Renal pelvis (tissue), 4 donors: ENCODE results near the gene CD151. TPM values are rescaled to one million over a fixed set of nuclear protein-coding genes. Genes with fewer than 3 reads are reported as not detected.

Experiments
- DNase-seq: peaks from one replicate; pipeline ENCODE4 v3.0.0-alpha.2; 2013
- polyA plus RNA-seq, 3 donors: library from polyadenylated mRNA; unstranded; fragments of 120-200 nt; gene quantifications; one replicate each; pipeline ENCODE4 v1.2.1, GENCODE V29; 2013; ENCODE audit not compliant: insufficient read length in 3 of 3

CD151 gene
- polyA plus RNA-seq, 3 donors, result 207 to 225 (median 220) TPM

GRCh38 chr11:867856-868358, 35.2 kb downstream of the CD151 start:
- no peak for DNase-seq

GRCh38 chr11:868394-868793, 35.6 kb downstream of the CD151 start:
- no peak for DNase-seq

- DNase-seq, result no peak
Observed at GRCh38 chr11:868802-869201, 36.0 kb downstream of the CD151 start.

- no peak for DNase-seq
Observed at GRCh38 chr11:869399-870126, 36.8 kb downstream of the CD151 start.

- no peak for DNase-seq
Observed at GRCh38 chr11:870127-870413, 37.3 kb downstream of the CD151 start.

GRCh38 chr11:870418-870817, 37.7 kb downstream of the CD151 start:
- DNase-seq, result no peak

- no peak for DNase-seq
Observed at GRCh38 chr11:871472-871871, 38.7 kb downstream of the CD151 start.

GRCh38 chr11:872799-873198, 40.0 kb downstream of the CD151 start:
- DNase-seq, result no peak

- DNase-seq, result no peak
Observed at GRCh38 chr11:873706-874105, 41.0 kb downstream of the CD151 start.

- DNase-seq, result no peak
Observed at GRCh38 chr11:875203-875602, 42.5 kb downstream of the CD151 start.

- DNase-seq, result no peak
Observed at GRCh38 chr11:875769-876301, 43.1 kb downstream of the CD151 start.

GRCh38 chr11:876545-876944, 43.8 kb downstream of the CD151 start:
- DNase-seq, result no peak

GRCh38 chr11:877565-877964, 44.8 kb downstream of the CD151 start:
- no peak for DNase-seq

- no peak for DNase-seq
Observed at GRCh38 chr11:880447-880846, 47.7 kb downstream of the CD151 start.

GRCh38 chr11:882596-882995, 49.8 kb downstream of the CD151 start:
- no peak for DNase-seq

- DNase-seq, result no peak
Observed at GRCh38 chr11:883527-883926, 50.8 kb downstream of the CD151 start.

GRCh38 chr11:884578-885070, 51.9 kb downstream of the CD151 start:
- no peak for DNase-seq

- DNase-seq, result no peak
Observed at GRCh38 chr11:886568-886967, 53.8 kb downstream of the CD151 start.

GRCh38 chr11:887589-887988, 54.8 kb downstream of the CD151 start:
- no peak for DNase-seq
